ENCODE data around the gene ALDH3B1. TPM values are rescaled to one million over a fixed set of nuclear protein-coding genes. Genes with fewer than 3 reads are reported as not detected.

The ALDH3B1 gene
- total RNA-seq, 1 experiment from 2014 or later: 28.1 TPM

GRCh38 chr11:68012843-68013610 is 2.9 kb downstream of the ALDH3B1 start:
- Histone ChIP-seq H3K27ac (ENCODE audit: low read length) (peak overlapping the region; percentile 96), H3K79me2 (ENCODE audit: low read length) (peaks cover 24% of the 10 kb centered on the region), H3K9me3 (ENCODE audit: low read length) (no peaks in the 10 kb centered on the region), H3K9ac (ENCODE audit: low read length) (peak overlapping the region; percentile 82), H3K4me2 (ENCODE audit: low read length) (peak overlapping the region; percentile 85), H3K27me3 (ENCODE audit: low read length) (no peaks in the 10 kb centered on the region), H3K4me3 (ENCODE audit: low read length) (no peak overlapping the region; the same call in 1 of the 2 replicates), H3K4me1 (ENCODE audit: insufficient read depth, low read length) (peaks cover 74% of the 10 kb centered on the region), H2AFZ (ENCODE audit: low read length) (no peak overlapping the region), H3F3A (ENCODE audit: low read length, unreplicated experiment) (peaks cover 12% of the 10 kb centered on the region), H3K9me2 (replicated peaks; ENCODE audit: low read length) (no peaks in the 10 kb centered on the region), H4K20me1 (ENCODE audit: low read length) (no peaks in the 10 kb centered on the region), H3K36me3 (ENCODE audit: low read depth, low read length) (no peaks in the 10 kb centered on the region)
- intact Hi-C loops (cut with micrococcal nuclease): loop anchor here (10.0 kb wide), 1 partner anchor 202 kb away; the partner anchor contains the start of gene KMT5B
- TSS peak; percentile 71 for BruUV-seq (replicated peaks)
- TF ChIP-seq EZH2 (IDR thresholded peaks at IDR 0.05; ENCODE audit: low read length, unreplicated experiment): no peak
- no peak for TF ChIP-seq EZH2phosphoT487 (IDR thresholded peaks at IDR 0.05; ENCODE audit: borderline replicate concordance, low read length)
- TF ChIP-seq CTCF (conservative IDR thresholded peaks at IDR 0.05; ENCODE audit: low read depth, low read length): no peak
- CTCF ChIA-PET: no interaction called here
- POLR2A ChIA-PET (ENCODE audit: unreplicated experiment): interaction anchor here (0.5 to 0.6 kb wide), 2 partner anchors 109 to 643 kb away, joined by 3 to 6 read pairs; no protein-coding TSS in a partner anchor
- DNase-seq: peak; percentile 99
- peak; percentile 42 for ATAC-seq

GRCh38 chr11:68013611-68014156 is 3.6 kb downstream of the ALDH3B1 start:
- Histone ChIP-seq H3K27ac (ENCODE audit: low read length) (peak overlapping the region; percentile 96), H3K79me2 (ENCODE audit: low read length) (peaks cover 24% of the 10 kb centered on the region), H3K4me3 (ENCODE audit: low read length) (no peak overlapping the region; the same call in 1 of the 2 replicates), H3K9me3 (ENCODE audit: low read length) (no peaks in the 10 kb centered on the region), H3K9ac (ENCODE audit: low read length) (peak overlapping the region; percentile 82), H2AFZ (ENCODE audit: low read length) (no peak overlapping the region), H4K20me1 (ENCODE audit: low read length) (no peaks in the 10 kb centered on the region), H3K36me3 (ENCODE audit: low read depth, low read length) (no peaks in the 10 kb centered on the region), H3K4me1 (ENCODE audit: insufficient read depth, low read length) (peaks cover 74% of the 10 kb centered on the region), H3K27me3 (ENCODE audit: low read length) (no peaks in the 10 kb centered on the region), H3K4me2 (ENCODE audit: low read length) (peak overlapping the region; percentile 85), H3K9me2 (replicated peaks; ENCODE audit: low read length) (no peaks in the 10 kb centered on the region), H3F3A (ENCODE audit: low read length, unreplicated experiment) (peaks cover 12% of the 10 kb centered on the region)
- intact Hi-C loops (cut with micrococcal nuclease): loop anchor here (10.0 kb wide), 1 partner anchor 201 kb away; the partner anchor contains the start of gene KMT5B
- no peak for ATAC-seq
- DNase-seq: no peak
- TSS peak; percentile 59 for BruUV-seq (replicated peaks)
- ChIA-PET CTCF (interaction anchor here (1.2 kb wide), 1 partner anchor 58 kb away, joined by 5 read pairs; no protein-coding TSS in a partner anchor), POLR2A (ENCODE audit: unreplicated experiment) (interaction anchor here (0.5 to 0.7 kb wide), 2 partner anchors 643 to 1076 kb away, joined by 3 to 6 read pairs; no protein-coding TSS in a partner anchor)
- TF ChIP-seq EZH2phosphoT487 (IDR thresholded peaks at IDR 0.05; ENCODE audit: borderline replicate concordance, low read length): no peak
- TF ChIP-seq EZH2 (IDR thresholded peaks at IDR 0.05; ENCODE audit: low read length, unreplicated experiment): no peak
- no peak for TF ChIP-seq CTCF (conservative IDR thresholded peaks at IDR 0.05; ENCODE audit: low read depth, low read length)

Measured in PC-3 (cell line).